ENCODE results near the gene INSYN2A. TPM values are rescaled to one million over a fixed set of nuclear protein-coding genes. Genes with fewer than 3 reads are reported as not detected.
A peak's percentile ranks its signal among the peaks of the same experiment; 100 is the strongest.

INSYN2A gene
- total RNA-seq, result under 1 TPM in 1 of 2 donors, not detected in 1; 0.09 TPM
- 0.21 TPM for polyA plus RNA-seq (2013, experiment 1 of 2)
- polyA plus RNA-seq (2013, experiment 2 of 2), result 0.21 TPM
- long read RNA-seq, experiment 1, result 0 reads
- long read RNA-seq, experiment 2, partial matches to known transcripts, result 0 of 3 reads
- long read RNA-seq, experiment 2, other reads (novel, unspliced or antisense), result 3 of 3 reads
- long read RNA-seq, experiment 3, result 0 reads
- long read RNA-seq, experiment 4, result 0 reads

GRCh38 chr10:127196282-127197153 is at the start of gene INSYN2A:
TSS of gene INSYN2A (minus strand) at chr10:127196591. CDS start at chr10:127176395, 20,196 bp downstream.
- Mint-ChIP-seq H3K9me3 (no peaks in the 10 kb centered on the region), H3K4me3 (peak within 1 kb of the TSS; percentile 61), H3K27me3 (ENCODE audit: insufficient read depth) (peaks cover 39% of the 10 kb centered on the region), H3K4me1 (peaks cover 8% of the 10 kb centered on the region), H3K27ac (no peak within 1 kb of the TSS), H3K36me3 (ENCODE audit: low read depth) (peaks cover 2% of the 10 kb centered on the region)
- peaks cover 42% of the 10 kb centered on the region for H3K27me3 ChIP-seq (ENCODE audit: control insufficient read depth, insufficient read depth, low read length, poor library complexity, severe bottlenecking)
- no peaks in the 10 kb centered on the region for H3K9me3 ChIP-seq (ENCODE audit: control insufficient read depth, low read length)
- DNase-seq, result peak; percentile 90
- WGBS, 2 experiments (ENCODE audit: insufficient coverage in 1 of 2, insufficient read length in 1 of 2), result 2 to 11% methylated on average over 9 to 72 of the region's 81 CpGs
- H3K27ac ChIP-seq (ENCODE audit: low read depth, low read length), result no peak within 1 kb of the TSS
- H3K9ac ChIP-seq (ENCODE audit: extremely low read depth, low read length, poor library complexity, severe bottlenecking), result peak within 1 kb of the TSS; percentile 35
- H3K36me3 ChIP-seq (ENCODE audit: control insufficient read depth, insufficient read depth, low read length), result no peaks in the 10 kb centered on the region
- H3K4me1 ChIP-seq (ENCODE audit: control insufficient read depth, insufficient read depth, low read length), result peaks cover 6% of the 10 kb centered on the region
- peak; percentile 67 for TF ChIP-seq CTCF (conservative IDR thresholded peaks at IDR 0.05)
- H3K4me3 ChIP-seq (ENCODE audit: low read length), result peak within 1 kb of the TSS; percentile 68

- Mint-ChIP-seq H3K36me3 (ENCODE audit: low read depth) (peaks cover 33% of the 10 kb centered on the region), H3K27ac (no peak overlapping the region), H3K27me3 (ENCODE audit: insufficient read depth) (no peaks in the 10 kb centered on the region), H3K4me3 (no peak overlapping the region), H3K9me3 (peaks cover 15% of the 10 kb centered on the region), H3K4me1 (no peaks in the 10 kb centered on the region)
- Histone ChIP-seq H3K27ac (ENCODE audit: low read depth, low read length) (no peak overlapping the region), H3K9ac (ENCODE audit: extremely low read depth, low read length, poor library complexity, severe bottlenecking) (no peak overlapping the region), H3K9me3 (ENCODE audit: control insufficient read depth, low read length) (peaks cover 8% of the 10 kb centered on the region), H3K36me3 (ENCODE audit: control insufficient read depth, insufficient read depth, low read length) (peaks cover 14% of the 10 kb centered on the region), H3K4me3 (ENCODE audit: low read length) (no peak overlapping the region), H3K4me1 (ENCODE audit: control insufficient read depth, insufficient read depth, low read length) (no peaks in the 10 kb centered on the region), H3K27me3 (ENCODE audit: control insufficient read depth, insufficient read depth, low read length, poor library complexity, severe bottlenecking) (no peaks in the 10 kb centered on the region)
- no peak for DNase-seq
- WGBS, 2 experiments (ENCODE audit: insufficient coverage in 1 of 2, insufficient read length in 1 of 2), result 87 to 88% methylated on average over 10 of the region's 10 CpGs
- TF ChIP-seq CTCF (conservative IDR thresholded peaks at IDR 0.05), result no peak
Measured at GRCh38 chr10:127245456-127245855, 49.1 kb upstream of the INSYN2A start.

- H3K4me3 ChIP-seq (ENCODE audit: low read length), result no peak overlapping the region
- H3K27ac ChIP-seq (ENCODE audit: low read depth, low read length), result no peak overlapping the region
- no peak overlapping the region for H3K9ac ChIP-seq (ENCODE audit: extremely low read depth, low read length, poor library complexity, severe bottlenecking)
- H3K9me3 Mint-ChIP-seq, result peaks cover 7% of the 10 kb centered on the region
- peaks cover 18% of the 10 kb centered on the region for H3K36me3 Mint-ChIP-seq (ENCODE audit: low read depth)
- no peak overlapping the region for H3K27ac Mint-ChIP-seq
- TF ChIP-seq CTCF (conservative IDR thresholded peaks at IDR 0.05), result peak; percentile 92
- H3K4me3 Mint-ChIP-seq, result no peak overlapping the region
- no peaks in the 10 kb centered on the region for H3K4me1 Mint-ChIP-seq
- no peaks in the 10 kb centered on the region for H3K27me3 ChIP-seq (ENCODE audit: control insufficient read depth, insufficient read depth, low read length, poor library complexity, severe bottlenecking)
- no peaks in the 10 kb centered on the region for H3K4me1 ChIP-seq (ENCODE audit: control insufficient read depth, insufficient read depth, low read length)
- peak; percentile 89 for DNase-seq
- peaks cover 5% of the 10 kb centered on the region for H3K9me3 ChIP-seq (ENCODE audit: control insufficient read depth, low read length)
- 0 to 48% methylated on average over 1 to 3 of the region's 4 CpGs for WGBS, 2 experiments (ENCODE audit: insufficient coverage in 1 of 2, insufficient read length in 1 of 2)
- peaks cover 6% of the 10 kb centered on the region for H3K36me3 ChIP-seq (ENCODE audit: control insufficient read depth, insufficient read depth, low read length)
- no peaks in the 10 kb centered on the region for H3K27me3 Mint-ChIP-seq (ENCODE audit: insufficient read depth)
Measured at GRCh38 chr10:127243490-127244272, 47.3 kb upstream of the INSYN2A start.
